A549 (cell line): ENCODE results near the gene ARL2BP.

Source experiments
- CEBPB ChIP-seq, 2 experiments: fragments of >200 bp in 1 of 2; sonication (Bioruptor Twin) in 1 of 2; formaldehyde crosslinking in 1 of 2; IDR thresholded peaks; 2 replicates each; pipeline ENCODE4 v1.6.1; 2012 to 2016
- CTCF ChIP-seq: fragments of >200 bp; sonication (Bioruptor Twin); formaldehyde crosslinking; IDR thresholded peaks from 3 replicates; pipeline ENCODE4 v1.5.1; 2016
- EHMT2 ChIP-seq: fragments of 200-600 bp; sonication (generic); IDR thresholded peaks from 2 replicates; pipeline ENCODE4 v1.6.1; 2016; ENCODE audit warnings: antibody characterized with exemption, low read depth, mild to moderate bottlenecking, moderate library complexity
- HES2 ChIP-seq: fragments of >200 bp; sonication (Bioruptor Twin); formaldehyde crosslinking; IDR thresholded peaks from 2 replicates; pipeline ENCODE4 v1.6.1; 2016
- HOXA7 ChIP-seq: fragments of 250-450 bp; sonication (Bioruptor Pico); IDR thresholded peaks from 2 replicates; pipeline ENCODE4 v1.5.0; 2020; ENCODE audit warnings: mild to moderate bottlenecking, moderate library complexity
- JUN ChIP-seq, 2 experiments: fragments of >200 bp; sonication (Bioruptor Twin); formaldehyde crosslinking; IDR thresholded peaks; 2 replicates in 1 of 2; 3 replicates in 1 of 2; pipeline ENCODE4 v1.6.1; 2016 to 2017
- KDM5A ChIP-seq: fragments of 200-600 bp; sonication (generic); IDR thresholded peaks from 2 replicates; pipeline ENCODE4 v1.6.1; 2016; ENCODE audit warnings: antibody characterized with exemption, mild to moderate bottlenecking
- MAX ChIP-seq: IDR thresholded peaks from 2 replicates; pipeline ENCODE4 v1.6.1; 2012
- MAZ ChIP-seq: fragments of 150-350 bp; IDR thresholded peaks from 2 replicates; pipeline ENCODE4 v1.6.1; 2014; ENCODE audit warnings: antibody characterized with exemption, low read depth, low read length, borderline replicate concordance
- MYC ChIP-seq: IDR thresholded peaks from 2 replicates; pipeline ENCODE4 v1.6.1; 2012; ENCODE audit warnings: mild to moderate bottlenecking, inconsistent platforms, low read length, improper control_type of control experiment, borderline replicate concordance
- POLR2A ChIP-seq: IDR thresholded peaks from 2 replicates; pipeline ENCODE4 v1.6.1; 2012; ENCODE audit warnings: mild to moderate bottlenecking, low read length
- RFX5 ChIP-seq: fragments of 450-650 bp; IDR thresholded peaks from 2 replicates; pipeline ENCODE4 v1.7.1; 2014; ENCODE audit warnings: antibody characterized with exemption, mild to moderate bottlenecking, moderate library complexity
- TFCP2L1 ChIP-seq: fragments of 250-450 bp; sonication (Bioruptor Pico); IDR thresholded peaks from 2 replicates; pipeline ENCODE4 v1.5.0; 2021; ENCODE audit warnings: mild to moderate bottlenecking
- USF2 ChIP-seq: fragments of 450-650 bp; IDR thresholded peaks from 2 replicates; pipeline ENCODE4 v1.6.1; 2014; ENCODE audit warnings: antibody characterized with exemption

GRCh38 chr16:57279780-57280638 is 35.0 kb downstream of the ARL2BP start:
- no peak for TF ChIP-seq TFCP2L1 (CRISPR knock-in tag)
- TF ChIP-seq MYC, result no peak
- TF ChIP-seq USF2, result no peak
- TF ChIP-seq CTCF, result no peak
- no peak for TF ChIP-seq JUN (IDR thresholded peaks at IDR 0.05)
- TF ChIP-seq KDM5A, result no peak
- TF ChIP-seq POLR2A, result no peak
- TF ChIP-seq MAZ, result no peak
- TF ChIP-seq RFX5, result no peak
- no peak for TF ChIP-seq EHMT2
- TF ChIP-seq HES2, result no peak
- TF ChIP-seq CEBPB (IDR thresholded peaks at IDR 0.05), result no peak
- TF ChIP-seq HOXA7 (CRISPR knock-in tag), result no peak
- no peak for TF ChIP-seq MAX
